Measurements from ENCODE around the gene NPL. TPM values are rescaled to one million over a fixed set of nuclear protein-coding genes. Genes with fewer than 3 reads are reported as not detected.

NPL gene
- polyA plus RNA-seq, 1 donor (not counting 4 experiments of a cell fraction or from before 2014, with no cell fraction given), result 9.0 TPM

DNA sequence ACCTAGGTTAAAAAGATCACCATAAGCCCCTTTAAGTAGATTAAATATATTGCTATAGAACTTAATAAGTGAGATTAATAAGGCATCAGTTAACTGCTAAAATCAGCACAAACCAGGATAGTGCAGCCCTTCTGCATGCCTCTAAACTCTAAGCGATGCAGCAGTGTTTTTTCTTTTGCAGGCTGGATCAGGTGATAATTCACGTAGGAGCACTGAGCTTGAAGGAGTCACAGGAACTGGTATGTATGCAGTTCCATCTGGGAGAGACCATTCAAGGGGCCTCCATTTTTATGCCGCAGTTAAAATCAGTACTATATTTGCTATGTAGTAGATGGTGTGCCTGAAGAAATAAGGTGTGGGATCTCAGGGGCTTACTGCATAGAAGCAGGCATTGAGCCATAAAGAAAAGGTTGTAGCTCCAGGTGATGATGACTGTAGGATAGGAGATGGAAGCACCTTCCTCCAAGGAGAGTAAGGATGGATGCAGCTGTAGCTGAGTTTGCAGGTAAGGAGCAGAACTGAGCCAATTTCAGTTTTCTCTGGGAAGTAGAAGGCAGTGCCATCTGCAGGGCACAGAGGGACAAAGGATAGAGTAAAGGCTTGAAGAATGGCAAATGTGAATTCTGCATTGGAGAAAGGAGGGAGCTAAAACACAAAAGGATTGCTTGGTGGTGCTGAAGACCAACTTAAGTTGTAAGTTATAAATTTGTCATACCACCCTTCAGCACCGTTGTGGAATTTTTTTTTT, 22.6 kb downstream of the NPL start:
- peak; percentile 17 for FAIRE-seq

DNA sequence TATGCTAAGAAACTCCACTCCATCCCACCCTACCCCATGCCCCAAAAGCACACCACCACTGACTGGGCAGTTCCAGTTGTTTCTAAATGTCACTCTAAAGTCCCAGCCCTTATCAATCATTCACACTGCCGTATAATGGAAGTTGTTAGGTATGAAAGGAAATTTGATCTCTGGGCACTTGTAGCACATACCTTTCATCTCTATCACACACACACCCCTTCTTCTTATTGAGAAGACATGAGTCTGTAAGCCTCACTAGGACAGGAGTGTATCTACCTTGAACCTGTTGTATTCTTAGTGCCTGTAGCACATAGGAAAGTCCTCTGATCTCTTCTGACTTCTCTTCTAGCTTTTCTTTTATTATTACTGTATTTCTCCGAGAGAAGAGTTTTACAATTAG, 27.3 kb downstream of the NPL start:
- Histone ChIP-seq H3K9ac (ENCODE audit: control insufficient read depth, extremely low read depth, insufficient read depth, low read length) (no peak overlapping the region), H3K36me3 (ENCODE audit: control insufficient read depth in 2 of 2, extremely low read depth in 1 of 2, insufficient read depth in 2 of 2, low read length in 2 of 2) (no peaks in the 10 kb centered on the region), H3K4me1 (ENCODE audit: control insufficient read depth, extremely low read depth, insufficient read depth, low read length) (no peaks in the 10 kb centered on the region), H3K9me1 (ENCODE audit: control insufficient read depth, extremely low read depth, insufficient read depth, low read length) (no peaks in the 10 kb centered on the region), H3K27me3 (ENCODE audit: control insufficient read depth, extremely low read depth, insufficient read depth, low read length) (no peaks in the 10 kb centered on the region), H3K4me2 (ENCODE audit: control insufficient read depth, extremely low read depth, insufficient read depth, low read depth, low read length) (no peak overlapping the region), H4K20me1 (ENCODE audit: control insufficient read depth, extremely low read depth, insufficient read depth, low read length) (no peaks in the 10 kb centered on the region), H3K79me2 (ENCODE audit: control insufficient read depth, insufficient read depth, low read length) (no peaks in the 10 kb centered on the region), H3K27ac (ENCODE audit: control insufficient read depth, insufficient read depth, low read length) (no peak overlapping the region), H3K4me3 (ENCODE audit: control insufficient read depth in 2 of 3, extremely low read depth in 1 of 3, insufficient read depth in 2 of 3, low read depth in 1 of 3, low read length in 3 of 3) (no peak overlapping the region), H2AFZ (ENCODE audit: control insufficient read depth, low read length) (no peak overlapping the region), H3K9me3 (ENCODE audit: control insufficient read depth, low read depth, low read length) (no peaks in the 10 kb centered on the region)
- FAIRE-seq (no peak), DNase-seq (ENCODE audit: low read depth, low spot score) (no peak)
- dilution Hi-C loops (cut with MboI; ENCODE audit: extremely low pct_ligation_motif_present, low sequenced_read_pairs), result no loop called here
- TF ChIP-seq, protein P1, sequence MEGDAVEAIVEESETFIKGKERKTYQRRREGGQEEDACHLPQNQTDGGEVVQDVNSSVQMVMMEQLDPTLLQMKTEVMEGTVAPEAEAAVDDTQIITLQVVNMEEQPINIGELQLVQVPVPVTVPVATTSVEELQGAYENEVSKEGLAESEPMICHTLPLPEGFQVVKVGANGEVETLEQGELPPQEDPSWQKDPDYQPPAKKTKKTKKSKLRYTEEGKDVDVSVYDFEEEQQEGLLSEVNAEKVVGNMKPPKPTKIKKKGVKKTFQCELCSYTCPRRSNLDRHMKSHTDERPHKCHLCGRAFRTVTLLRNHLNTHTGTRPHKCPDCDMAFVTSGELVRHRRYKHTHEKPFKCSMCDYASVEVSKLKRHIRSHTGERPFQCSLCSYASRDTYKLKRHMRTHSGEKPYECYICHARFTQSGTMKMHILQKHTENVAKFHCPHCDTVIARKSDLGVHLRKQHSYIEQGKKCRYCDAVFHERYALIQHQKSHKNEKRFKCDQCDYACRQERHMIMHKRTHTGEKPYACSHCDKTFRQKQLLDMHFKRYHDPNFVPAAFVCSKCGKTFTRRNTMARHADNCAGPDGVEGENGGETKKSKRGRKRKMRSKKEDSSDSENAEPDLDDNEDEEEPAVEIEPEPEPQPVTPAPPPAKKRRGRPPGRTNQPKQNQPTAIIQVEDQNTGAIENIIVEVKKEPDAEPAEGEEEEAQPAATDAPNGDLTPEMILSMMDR (optimal IDR thresholded peaks at IDR 0.05 in 1 of 3, IDR thresholded peaks at IDR 0.05 in 1 of 3, conservative IDR thresholded peaks at IDR 0.05 in 1 of 3; ENCODE audit: extremely low read depth in 1 of 3, insufficient read depth in 2 of 3, low read length in 3 of 3), result no peak
- TF ChIP-seq EZH2 (IDR thresholded peaks at IDR 0.05; ENCODE audit: low read length), result no peak

More for the DNA sequence above, 22.6 kb downstream of the NPL start:
- Histone ChIP-seq H3K79me2 (ENCODE audit: control insufficient read depth, insufficient read depth, low read length) (no peaks in the 10 kb centered on the region), H3K9me3 (ENCODE audit: control insufficient read depth, low read depth, low read length) (no peaks in the 10 kb centered on the region), H3K4me2 (ENCODE audit: control insufficient read depth, extremely low read depth, insufficient read depth, low read depth, low read length) (no peak overlapping the region), H3K4me3 (ENCODE audit: control insufficient read depth in 2 of 3, extremely low read depth in 1 of 3, insufficient read depth in 2 of 3, low read depth in 1 of 3, low read length in 3 of 3) (no peak overlapping the region), H3K27me3 (ENCODE audit: control insufficient read depth, extremely low read depth, insufficient read depth, low read length) (no peaks in the 10 kb centered on the region), H3K9ac (ENCODE audit: control insufficient read depth, extremely low read depth, insufficient read depth, low read length) (no peak overlapping the region), H3K27ac (ENCODE audit: control insufficient read depth, insufficient read depth, low read length) (no peak overlapping the region), H3K4me1 (ENCODE audit: control insufficient read depth, extremely low read depth, insufficient read depth, low read length) (peaks cover 4% of the 10 kb centered on the region), H4K20me1 (ENCODE audit: control insufficient read depth, extremely low read depth, insufficient read depth, low read length) (no peaks in the 10 kb centered on the region), H2AFZ (ENCODE audit: control insufficient read depth, low read length) (no peak overlapping the region), H3K36me3 (ENCODE audit: control insufficient read depth in 2 of 2, extremely low read depth in 1 of 2, insufficient read depth in 2 of 2, low read length in 2 of 2) (no peaks in the 10 kb centered on the region), H3K9me1 (ENCODE audit: control insufficient read depth, extremely low read depth, insufficient read depth, low read length) (no peaks in the 10 kb centered on the region)
- TF ChIP-seq, protein P1 (optimal IDR thresholded peaks at IDR 0.05 in 1 of 3, IDR thresholded peaks at IDR 0.05 in 1 of 3, conservative IDR thresholded peaks at IDR 0.05 in 1 of 3; ENCODE audit: extremely low read depth in 1 of 3, insufficient read depth in 2 of 3, low read length in 3 of 3), result peak in 1 of 3 experiments; percentile 35
- TF ChIP-seq EZH2 (IDR thresholded peaks at IDR 0.05; ENCODE audit: low read length), result no peak
- dilution Hi-C loops (cut with MboI; ENCODE audit: extremely low pct_ligation_motif_present, low sequenced_read_pairs), result no loop called here
- no peak for DNase-seq (ENCODE audit: low read depth, low spot score)

Measured in keratinocyte (primary cell).